Right kidney (tissue), 1 donor: ENCODE measurements around the gene KMT2B.
"Not testable (repeated sequence)": the region's sequence is repeated elsewhere in the genome, so short reads cannot be mapped to it uniquely, and the experiment has no call there.

Source experiments
- DNase-seq: peaks from one replicate; pipeline ENCODE4 v3.0.0-alpha.2; 2016

The KMT2B gene

GRCh38 chr19:35712567-35713505 is 5.0 kb upstream of the KMT2B start:
- DNase-seq = no peak

GRCh38 chr19:35713506-35713850 is 4.3 kb upstream of the KMT2B start:
- no peak for DNase-seq

DNA sequence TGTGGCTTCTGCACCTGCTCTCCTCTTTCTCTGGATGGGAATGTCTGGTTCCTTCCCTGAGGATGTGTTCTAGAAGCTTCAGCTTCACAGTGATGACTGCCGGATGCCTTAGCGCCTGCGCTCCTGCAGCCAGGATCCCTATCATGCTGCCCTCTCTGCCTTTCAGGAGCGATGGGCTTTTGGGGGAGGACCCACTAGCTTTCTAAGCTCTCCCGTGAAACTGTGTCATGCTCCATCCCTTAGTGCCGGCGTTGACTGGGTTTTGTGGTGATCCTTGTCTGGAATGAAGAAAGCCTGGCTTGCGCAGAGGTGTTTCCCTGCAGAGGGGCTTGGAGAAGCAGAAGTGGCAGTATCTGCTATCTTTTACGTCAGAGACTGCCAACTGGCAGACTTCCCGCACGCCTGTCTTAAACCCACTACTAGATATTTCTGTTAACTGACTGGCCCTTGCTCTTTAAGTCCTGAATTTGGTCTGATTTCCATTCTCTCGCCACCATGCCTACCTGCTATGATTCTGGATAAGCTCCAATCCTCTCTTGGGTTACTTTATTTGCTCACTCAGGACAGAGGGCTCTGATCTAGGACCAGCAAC is 3.8 kb upstream of the KMT2B start:
- DNase-seq = no peak

GRCh38 chr19:35714601-35715354 is 3.0 kb upstream of the KMT2B start:
- DNase-seq = no peak

GRCh38 chr19:35715355-35715809 is 2.4 kb upstream of the KMT2B start:
- DNase-seq = no peak

- peak; percentile 95 for DNase-seq
Measured at GRCh38 chr19:35715981-35716800, 1.6 kb upstream of the KMT2B start.

DNA sequence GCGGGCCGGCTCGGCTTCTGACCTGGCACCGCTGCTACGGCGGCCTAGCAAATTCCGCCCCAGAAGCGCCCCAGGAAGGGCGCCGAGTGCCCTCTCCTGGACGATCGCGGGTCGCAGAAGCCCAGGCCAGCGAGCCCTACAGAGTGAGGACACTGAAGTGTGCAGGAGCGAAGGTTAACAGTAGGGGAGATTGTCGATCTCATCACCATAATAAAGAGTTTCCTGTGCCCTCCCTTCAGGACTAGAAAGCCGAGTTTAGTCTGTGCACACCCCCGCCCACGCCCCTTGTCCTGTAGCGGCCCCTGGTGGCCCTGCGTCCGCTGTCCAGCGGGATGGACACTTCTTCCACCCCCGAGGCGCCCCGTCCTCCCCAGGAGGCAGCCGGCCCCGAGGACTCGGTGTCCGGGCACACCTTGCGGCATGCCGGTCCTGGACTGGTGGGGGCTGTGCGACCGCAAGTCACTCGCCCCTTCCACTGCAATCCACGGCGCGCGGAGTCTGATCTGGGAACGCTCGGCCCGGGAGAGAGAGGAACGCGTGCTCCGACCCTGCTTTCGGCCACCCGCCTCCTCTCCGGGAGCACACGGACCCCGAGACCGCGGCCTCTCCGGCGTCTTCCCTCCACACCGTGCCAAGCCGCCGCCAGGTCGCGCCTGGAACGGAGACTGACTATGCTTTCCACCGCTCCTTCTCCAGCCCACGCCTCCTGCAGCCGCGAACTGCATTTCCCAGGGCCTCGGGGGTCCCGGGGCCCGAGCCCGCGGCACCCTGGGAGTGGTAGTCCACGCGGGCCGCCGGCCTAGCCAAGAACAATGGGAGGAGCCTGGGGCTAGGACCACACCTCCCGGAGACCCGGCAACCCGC is 770 bp upstream of the KMT2B start:
- DNase-seq = peak; percentile 96

DNA sequence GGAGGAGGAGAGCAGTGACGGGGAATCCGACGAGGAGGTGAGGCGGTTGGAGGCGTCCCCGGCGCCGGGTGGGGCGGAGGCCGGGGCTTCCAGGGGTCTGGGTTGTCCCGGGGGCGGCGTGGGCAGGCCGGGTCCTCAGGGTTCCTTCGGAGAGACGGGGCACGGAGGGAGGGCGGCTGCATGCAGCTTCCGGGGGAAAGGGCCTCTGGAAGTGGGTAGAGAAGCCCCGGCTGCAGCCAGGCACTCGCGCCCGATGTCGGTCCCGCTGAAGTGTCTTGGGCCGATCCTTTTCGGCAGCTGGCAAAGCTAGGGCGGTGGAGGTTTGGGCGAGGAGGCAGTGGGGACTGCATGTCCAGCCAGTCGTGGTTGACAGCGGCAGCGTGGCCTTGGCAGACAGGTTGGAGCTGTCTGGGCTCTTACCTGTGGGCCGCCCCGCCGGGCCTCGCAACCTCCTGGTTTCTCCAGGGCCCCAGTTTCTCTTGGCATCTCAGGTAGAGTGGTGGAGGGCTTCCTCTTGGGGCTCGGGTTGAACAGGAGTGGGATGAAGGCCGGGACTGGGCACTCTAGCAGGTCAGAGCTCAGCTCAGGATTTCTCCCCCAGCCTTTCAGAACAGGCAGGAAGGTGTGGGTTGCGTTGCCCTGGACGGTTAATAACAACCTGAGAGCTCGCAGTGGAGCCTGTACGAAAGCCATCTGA is 690 bp downstream of the KMT2B start:
- peak; percentile 42 for DNase-seq

GRCh38 chr19:35719402-35720162 is 1.8 kb downstream of the KMT2B start:
- no peak for DNase-seq

DNA sequence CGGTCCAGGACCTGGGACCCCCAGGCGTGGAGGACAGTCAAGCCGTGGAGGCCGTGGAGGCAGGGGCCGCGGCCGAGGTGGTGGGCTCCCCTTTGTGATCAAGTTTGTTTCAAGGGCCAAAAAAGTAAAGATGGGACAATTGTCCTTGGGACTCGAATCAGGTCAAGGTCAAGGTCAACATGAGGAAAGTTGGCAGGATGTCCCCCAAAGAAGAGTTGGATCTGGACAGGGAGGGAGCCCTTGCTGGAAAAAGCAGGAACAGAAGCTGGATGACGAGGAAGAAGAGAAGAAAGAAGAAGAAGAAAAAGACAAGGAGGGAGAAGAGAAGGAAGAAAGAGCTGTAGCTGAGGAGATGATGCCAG is 2.3 kb downstream of the KMT2B start:
- no peak for DNase-seq

GRCh38 chr19:35720648-35721047 is 2.8 kb downstream of the KMT2B start:
- DNase-seq = no peak

DNA sequence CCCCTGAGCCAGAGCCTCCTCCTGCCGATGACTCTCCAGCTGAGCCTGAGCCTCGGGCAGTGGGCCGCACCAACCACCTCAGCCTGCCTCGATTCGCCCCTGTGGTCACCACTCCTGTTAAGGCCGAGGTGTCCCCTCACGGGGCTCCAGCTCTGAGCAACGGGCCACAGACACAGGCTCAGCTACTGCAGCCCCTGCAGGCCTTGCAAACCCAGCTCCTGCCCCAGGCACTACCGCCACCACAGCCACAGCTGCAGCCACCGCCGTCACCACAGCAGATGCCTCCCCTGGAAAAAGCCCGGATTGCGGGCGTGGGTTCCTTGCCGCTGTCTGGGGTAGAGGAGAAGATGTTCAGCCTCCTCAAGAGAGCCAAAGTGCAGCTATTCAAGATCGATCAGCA is 3.6 kb downstream of the KMT2B start:
- no peak for DNase-seq

GRCh38 chr19:35722461-35722860 is 4.7 kb downstream of the KMT2B start:
- no peak for DNase-seq

- no peak for DNase-seq
Measured at GRCh38 chr19:35722897-35723296, 5.1 kb downstream of the KMT2B start.

DNA sequence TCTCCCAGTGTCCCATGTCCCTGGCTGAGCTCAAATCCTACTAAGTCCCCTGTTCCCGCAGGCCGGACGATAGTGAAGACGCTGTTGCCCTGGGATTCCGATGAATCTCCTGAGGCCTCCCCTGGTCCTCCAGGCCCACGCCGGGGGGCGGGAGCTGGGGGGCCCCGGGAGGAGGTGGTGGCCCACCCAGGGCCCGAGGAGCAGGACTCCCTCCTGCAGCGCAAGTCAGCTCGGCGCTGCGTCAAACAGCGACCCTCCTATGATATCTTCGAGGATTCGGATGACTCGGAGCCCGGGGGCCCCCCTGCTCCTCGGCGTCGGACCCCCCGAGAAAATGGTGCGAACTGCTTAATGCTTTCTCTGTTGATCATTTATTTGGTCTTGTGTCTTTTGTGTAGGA is 5.9 kb downstream of the KMT2B start:
- no peak for DNase-seq

GRCh38 chr19:35724132-35724531 is 6.3 kb downstream of the KMT2B start:
- not testable (repeated sequence) for DNase-seq

- no peak for DNase-seq
Measured at GRCh38 chr19:35724560-35724959, 6.8 kb downstream of the KMT2B start.

DNA sequence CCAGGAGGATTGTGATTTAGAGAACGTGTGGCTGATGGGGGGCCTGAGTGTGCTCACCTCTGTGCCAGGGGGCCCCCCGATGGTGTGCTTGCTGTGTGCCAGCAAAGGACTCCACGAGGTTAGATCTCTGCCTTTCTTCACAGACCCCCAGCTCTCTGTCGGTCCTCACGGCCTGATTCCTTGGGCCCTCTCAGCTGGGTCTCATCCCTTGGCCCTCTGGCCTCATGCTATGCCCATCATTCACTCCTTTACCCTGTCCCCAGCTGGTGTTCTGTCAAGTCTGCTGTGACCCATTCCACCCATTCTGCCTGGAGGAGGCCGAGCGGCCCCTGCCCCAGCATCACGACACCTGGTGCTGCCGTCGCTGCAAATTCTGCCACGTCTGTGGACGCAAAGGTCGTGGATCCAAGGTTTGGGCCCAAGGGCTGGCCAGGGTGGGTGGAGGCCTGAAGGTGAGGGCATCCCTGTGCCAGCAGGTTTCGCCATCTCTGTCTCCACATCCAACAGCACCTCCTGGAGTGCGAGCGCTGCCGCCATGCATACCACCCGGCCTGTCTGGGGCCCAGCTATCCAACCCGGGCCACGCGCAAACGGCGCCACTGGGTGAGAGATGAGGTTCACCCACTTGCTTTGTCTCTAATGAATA is 7.5 kb downstream of the KMT2B start:
- DNase-seq = no peak
